ENCODE results near the gene FKBP11.
"Not testable (repeated sequence)": the region's sequence is repeated elsewhere in the genome, so short reads cannot be mapped to it uniquely, and the experiment has no call there.

FKBP11 gene

DNA sequence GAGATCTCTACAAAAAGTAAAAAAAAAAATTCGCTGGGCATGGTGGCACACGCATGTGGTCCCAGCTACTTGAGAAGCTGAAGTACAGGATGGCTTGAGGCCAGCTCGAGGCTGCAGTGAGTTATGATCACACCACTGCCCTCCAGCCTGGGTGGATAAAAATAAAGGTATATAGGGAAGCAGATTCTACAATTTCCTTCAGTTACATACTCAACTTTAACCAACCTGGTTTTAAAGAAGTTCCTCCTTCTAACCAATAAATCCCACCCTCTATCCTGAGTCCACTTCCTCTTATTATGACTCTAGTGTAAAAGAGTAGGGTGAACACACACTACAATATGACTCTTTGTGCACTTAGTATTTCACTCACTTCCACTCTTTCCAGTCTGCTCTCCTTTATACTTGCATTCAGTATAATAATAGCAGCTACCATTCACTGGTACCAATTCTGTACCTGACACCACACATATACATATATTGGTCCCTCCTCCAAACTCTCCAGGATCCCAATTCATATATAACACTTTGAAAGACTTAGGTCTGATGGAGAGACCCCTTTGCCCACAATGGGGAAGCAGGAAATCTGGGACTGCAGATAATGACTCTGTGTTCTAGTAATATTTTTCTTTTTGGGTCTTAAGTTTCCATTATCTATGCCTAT lies 29.7 kb upstream of the FKBP11 start:
- DNase-seq = no peak

- no peak for DNase-seq
These were observed 28.8 kb upstream of the FKBP11 start for GRCh38 chr12:48954061-48954460.

DNA sequence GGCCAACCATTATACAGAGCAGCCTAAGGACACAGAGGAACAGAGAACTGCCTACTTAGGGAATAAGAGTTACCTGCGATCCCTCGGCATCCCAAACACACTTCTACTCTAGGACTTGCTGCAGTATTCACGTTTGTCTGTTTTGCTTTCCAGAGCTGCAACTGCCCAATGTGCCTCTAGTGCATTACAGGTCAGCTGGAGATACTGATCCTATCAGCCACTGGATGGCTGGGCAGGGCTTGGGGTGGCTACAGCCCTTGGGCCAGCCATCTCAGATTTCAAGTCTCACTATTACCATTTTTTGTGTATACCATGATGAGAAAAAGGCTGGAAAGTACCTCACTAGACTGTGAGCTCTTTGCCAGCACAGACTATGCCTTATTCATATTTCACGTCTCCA lies 27.4 kb upstream of the FKBP11 start:
- no peak for DNase-seq

GRCh38 chr12:48947727-48948126 lies 22.4 kb upstream of the FKBP11 start:
- no peak for DNase-seq

DNA sequence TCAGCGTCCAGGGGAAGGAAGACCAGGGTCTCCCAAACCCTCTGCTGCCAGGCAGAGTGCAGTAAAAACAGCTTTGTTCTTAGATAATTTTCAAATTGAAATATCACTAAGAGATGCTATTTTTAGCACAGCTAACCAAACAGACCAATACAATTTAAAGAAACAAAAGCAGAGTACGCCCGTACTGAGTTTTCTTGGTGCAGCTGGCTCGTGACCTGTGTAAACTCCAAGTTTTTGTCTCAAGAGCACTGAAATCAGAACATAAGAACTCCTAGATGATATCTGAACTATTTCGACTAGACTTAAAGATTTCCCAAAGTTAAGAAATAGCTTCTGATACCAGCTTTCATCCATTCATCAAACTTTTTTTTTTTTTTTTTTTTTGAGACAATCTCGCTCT lies 21.7 kb upstream of the FKBP11 start:
- no peak for DNase-seq

DNA sequence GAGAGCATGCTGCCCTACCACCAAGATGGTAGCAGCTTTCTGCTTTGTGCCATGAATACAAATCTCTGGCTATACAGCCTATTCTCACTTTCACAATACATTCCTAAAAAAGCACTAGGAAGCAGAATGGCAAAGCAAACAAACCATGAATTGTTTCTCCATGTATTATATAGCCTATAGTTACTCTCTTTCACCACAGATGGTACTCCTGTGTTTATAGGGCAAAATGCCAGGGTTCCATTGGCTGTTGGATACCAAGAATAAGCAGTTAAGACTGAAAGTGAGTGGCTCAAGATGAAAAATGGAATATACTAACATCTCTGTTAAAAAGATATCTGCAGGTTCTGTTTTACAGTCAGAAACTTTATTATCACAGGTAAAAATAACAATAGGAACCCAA lies 20.9 kb upstream of the FKBP11 start:
- no peak for DNase-seq

DNA sequence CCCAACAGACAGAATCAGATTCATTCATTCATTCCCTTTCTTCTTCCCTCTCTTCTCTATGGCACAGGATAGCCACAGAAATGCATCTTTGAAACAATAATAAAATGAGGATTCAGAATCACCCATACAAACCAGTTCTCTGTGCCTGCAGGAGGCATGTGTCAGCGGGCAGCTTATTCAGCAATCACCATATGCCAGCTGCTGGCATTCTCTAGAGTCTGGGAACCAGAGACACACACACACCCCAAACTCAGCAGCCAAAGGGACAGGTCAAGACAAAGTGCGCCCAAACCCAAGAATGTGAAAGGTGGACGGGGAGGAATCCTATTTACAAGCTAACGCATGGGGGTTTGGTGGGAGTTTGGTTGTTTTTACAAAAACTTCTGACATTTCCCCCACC lies 17.9 kb upstream of the FKBP11 start:
- no peak for DNase-seq

DNA sequence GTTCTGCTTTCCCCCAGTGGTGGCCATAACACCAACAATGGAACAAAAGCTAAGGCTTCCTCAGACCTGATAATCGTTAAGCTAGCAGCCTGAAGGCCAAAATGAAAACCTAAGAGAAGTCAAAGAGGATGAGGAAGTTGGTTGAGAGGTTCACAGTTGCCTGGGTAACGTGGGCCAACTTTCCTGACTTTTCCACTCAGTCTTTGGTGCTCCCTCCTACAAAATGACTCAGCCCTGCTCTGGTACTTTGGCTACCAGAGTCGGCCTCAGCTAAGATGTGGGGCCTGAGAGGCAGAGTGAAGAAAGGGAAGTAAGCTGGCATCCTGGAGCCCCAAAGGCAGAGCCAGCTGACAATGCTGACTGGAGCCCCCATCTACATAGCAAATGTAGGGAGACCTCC lies 14.9 kb upstream of the FKBP11 start:
- no peak for DNase-seq

GRCh38 chr12:48938805-48939204 lies 13.5 kb upstream of the FKBP11 start:
- DNase-seq = no peak

GRCh38 chr12:48937170-48937569 lies 11.9 kb upstream of the FKBP11 start:
- no peak for DNase-seq

DNA sequence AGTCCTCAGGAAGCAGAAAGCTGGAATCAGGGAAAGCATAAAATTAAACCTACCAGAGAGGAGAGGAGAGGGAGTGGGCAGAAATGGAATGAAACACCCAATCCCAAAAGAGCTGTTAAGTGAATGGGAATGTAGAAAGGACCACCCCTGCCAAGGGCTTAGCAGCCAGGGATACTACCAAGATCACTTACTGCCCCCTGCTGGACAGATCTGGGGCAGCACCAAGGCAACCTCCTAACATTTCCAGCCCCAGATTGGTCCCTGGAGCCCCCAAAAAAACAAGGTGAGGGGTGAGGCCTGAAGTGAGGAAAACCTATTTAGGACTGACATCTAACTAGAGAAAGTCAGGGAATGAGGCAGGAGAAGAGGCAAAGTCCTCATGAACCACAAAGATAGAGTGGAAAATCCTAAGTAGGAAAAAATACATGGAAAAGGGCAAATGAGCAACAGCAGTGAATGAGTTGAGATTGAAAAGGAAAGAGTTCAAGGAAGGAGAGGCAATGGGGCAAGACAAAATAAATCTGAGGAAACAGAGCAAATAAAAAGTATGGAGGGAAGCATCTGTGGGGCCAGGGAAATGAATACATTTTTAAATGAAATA lies 11.2 kb upstream of the FKBP11 start:
- peak; percentile 88 for DNase-seq

- no peak for DNase-seq
These were observed 9.0 kb upstream of the FKBP11 start for GRCh38 chr12:48934312-48934706.

DNA sequence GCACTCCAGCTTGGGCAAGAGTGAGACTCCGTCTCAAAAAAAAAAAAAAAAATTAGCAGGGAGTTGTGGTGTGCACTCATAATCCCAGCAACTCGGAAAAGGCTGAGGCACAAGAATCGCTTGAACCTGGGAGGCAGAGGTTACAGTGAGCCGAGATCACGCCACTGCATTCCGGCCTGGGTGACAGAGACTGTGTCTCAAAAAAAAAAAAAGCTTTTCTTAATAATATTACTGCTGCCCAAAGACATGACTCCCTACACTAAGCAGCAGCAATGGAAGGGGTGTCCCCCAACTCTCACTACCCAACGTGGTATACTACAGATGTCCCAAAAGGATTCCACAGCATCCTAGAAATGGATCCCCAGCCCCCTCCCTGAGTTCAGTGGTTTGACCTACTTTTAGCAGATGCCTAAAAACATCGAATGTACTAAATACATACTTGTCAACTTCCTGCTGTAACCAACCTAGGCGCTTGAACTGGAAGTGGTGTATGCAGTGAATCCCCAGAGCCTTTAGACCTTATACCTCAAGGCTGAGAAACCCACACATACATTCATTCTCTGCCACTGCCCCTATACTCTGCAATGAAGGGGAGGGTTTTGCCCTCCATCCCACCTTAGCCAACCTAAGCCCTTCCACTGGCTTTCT lies 8.5 kb upstream of the FKBP11 start:
- peak; percentile 38 for DNase-seq

DNA sequence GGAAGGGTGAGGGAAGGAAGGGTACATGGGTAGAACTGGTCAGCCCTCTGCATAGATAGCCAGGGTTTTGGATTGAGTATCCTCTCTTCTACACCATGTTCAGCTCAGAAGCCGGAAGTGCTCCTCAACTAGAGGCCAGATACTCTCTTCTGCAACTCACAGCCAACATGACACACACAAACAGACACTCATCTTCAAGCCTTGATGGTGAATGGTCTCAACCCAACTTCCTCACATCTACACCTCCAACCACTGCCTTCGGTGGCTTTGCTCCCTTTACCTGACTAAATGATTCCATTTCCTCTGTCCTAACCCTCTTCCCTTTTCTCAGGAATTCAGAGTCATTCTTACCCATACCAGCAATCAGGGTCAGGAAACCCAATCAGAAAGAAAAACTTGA lies 7.6 kb upstream of the FKBP11 start:
- DNase-seq = peak; percentile 29

DNA sequence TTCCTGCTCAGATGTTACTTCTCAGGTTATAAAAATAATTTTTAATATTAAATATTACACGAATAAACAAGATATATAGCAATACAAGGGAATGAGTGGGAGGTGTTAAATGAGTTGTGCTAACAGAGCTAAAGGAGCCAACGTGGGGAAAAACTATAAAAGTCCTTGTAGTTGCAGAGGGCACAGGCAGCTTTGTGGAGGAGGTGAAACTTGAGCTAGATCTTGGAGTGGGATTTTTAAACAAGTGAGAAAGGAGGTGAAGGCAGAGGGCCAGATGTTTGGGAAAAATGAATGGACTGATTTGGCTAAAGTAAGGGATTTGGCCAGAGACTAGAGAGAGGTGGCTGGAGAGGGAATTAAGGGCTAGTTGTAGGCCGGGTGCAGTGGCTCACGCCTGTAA lies 5.2 kb upstream of the FKBP11 start:
- DNase-seq = no peak

DNA sequence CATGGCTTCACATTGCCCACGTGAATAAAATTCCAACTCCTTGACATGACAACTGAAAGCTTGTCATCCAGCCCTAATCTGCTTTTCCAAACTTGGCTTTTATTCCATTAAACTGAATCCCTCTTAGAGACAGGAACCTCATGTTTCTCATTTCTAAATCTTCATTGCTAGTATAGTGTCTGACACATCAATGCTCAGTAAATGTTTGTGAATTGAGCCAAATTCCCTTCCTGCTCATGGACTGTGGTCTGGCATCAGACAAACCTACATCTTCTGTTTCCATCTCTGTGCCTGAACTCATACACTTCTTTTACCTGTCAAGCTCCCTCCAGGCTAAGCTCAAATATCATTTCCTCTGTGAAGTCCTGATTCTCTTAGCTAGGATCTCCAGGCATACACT lies 4.3 kb upstream of the FKBP11 start:
- no peak for DNase-seq

- no peak for DNase-seq
These were observed 2.0 kb upstream of the FKBP11 start for GRCh38 chr12:48927261-48927660.

- peak; percentile 81 for DNase-seq
These were observed 532 bp downstream of the FKBP11 start for GRCh38 chr12:48924617-48925303.

- DNase-seq = no peak
These were observed 2.2 kb downstream of the FKBP11 start for GRCh38 chr12:48923117-48923516.

DNA sequence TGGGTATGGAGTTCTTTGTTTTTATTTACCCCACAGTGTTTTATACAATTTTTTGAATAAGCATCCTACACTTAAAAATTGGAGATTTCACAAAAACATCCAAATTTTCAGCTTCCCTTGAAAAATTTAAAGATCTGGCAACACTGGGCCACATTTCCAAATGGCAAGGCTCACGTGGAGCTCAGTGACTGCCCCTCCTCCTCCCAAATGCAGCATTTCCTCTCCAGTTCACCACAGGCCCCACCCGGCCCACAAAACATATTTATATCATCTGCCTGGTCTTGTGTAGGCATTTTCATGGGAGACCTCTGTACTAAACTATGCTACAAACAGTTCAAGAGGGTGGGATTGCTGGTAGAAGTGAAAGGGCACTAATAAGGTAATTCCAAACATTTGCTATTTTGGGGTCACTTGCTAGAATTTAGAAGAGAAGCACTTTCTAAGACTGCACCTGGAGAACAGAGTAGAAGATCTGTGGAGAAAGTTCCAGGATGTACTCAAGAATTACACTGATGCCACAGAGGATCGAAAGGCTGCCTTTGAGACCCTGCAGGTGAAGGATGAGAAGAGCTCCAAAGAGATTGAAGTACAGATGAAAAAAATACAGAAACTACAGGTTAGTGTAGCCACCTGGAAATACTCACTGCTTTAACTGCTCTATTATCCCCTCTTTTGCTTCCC lies 7.3 kb downstream of the FKBP11 start:
- DNase-seq = peak; percentile 50

DNA sequence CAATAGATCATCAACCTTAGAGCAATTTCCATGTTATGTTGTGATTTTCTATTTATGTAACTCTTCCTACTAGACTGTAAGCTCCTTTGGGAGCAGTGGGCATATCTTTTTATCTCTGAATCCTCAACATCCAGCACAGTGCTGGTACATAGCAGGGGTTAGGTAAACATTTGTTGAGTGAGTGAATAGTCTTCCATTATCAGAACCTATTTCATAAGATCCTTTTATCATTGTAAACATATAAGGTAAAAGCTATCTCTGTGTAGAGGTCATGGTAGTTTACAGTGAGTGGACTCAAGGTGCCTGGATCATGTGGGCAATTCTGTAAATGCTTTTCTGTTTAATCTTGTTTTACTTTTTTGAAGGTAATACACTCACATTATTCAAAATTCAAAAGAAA lies 15.1 kb downstream of the FKBP11 start:
- no peak for DNase-seq

- DNase-seq = not testable (repeated sequence)
These were observed 15.6 kb downstream of the FKBP11 start for GRCh38 chr12:48909698-48910097.

- DNase-seq = no peak
These were observed 18.0 kb downstream of the FKBP11 start for GRCh38 chr12:48907245-48907644.

Measured in activated gamma-delta T cell treated with Interleukin-2 at 50 U/mL for 16 hours (primary cell).